ENCODE data around the gene CEACAM19. TPM values are rescaled to one million over a fixed set of nuclear protein-coding genes. Genes with fewer than 3 reads are reported as not detected.
"Not testable (repeated sequence)": the region's sequence is repeated elsewhere in the genome, so short reads cannot be mapped to it uniquely, and the experiment has no call there.

The CEACAM19 gene
- total RNA-seq, 2 experiments from 2014 or later: not detected

- Histone ChIP-seq H4K20me1 (ENCODE audit: insufficient read depth, low read length) (no peaks in the 10 kb centered on the region), H3K27ac (ENCODE audit: low read depth, low read length, poor library complexity, severe bottlenecking) (no peak overlapping the region), H3K4me3 (ENCODE audit: low read depth, low read length, poor library complexity, severe bottlenecking) (no peak overlapping the region), H3K4me1 (ENCODE audit: insufficient read depth, low read length, poor library complexity, severe bottlenecking) (no peaks in the 10 kb centered on the region), H3K36me3 (ENCODE audit: insufficient read depth, low read length) (no peaks in the 10 kb centered on the region), H3K4me2 (ENCODE audit: low read length) (no peak overlapping the region), H2AFZ (ENCODE audit: low read length) (no peak overlapping the region), H3K79me2 (ENCODE audit: insufficient read depth, low read depth, low read length) (no peaks in the 10 kb centered on the region), H3K9me3 (ENCODE audit: low read length) (no peaks in the 10 kb centered on the region), H3K9me2 (ENCODE audit: insufficient read depth, low read length) (no peaks in the 10 kb centered on the region)
- ChIA-PET CTCF (ENCODE audit: unreplicated experiment) (no interaction called here), POLR2A (no interaction called here)
- no peak for DNase-seq (ENCODE audit: low spot score)
- TF ChIP-seq CTCF (conservative IDR thresholded peaks at IDR 0.05; ENCODE audit: low read length) (no peak), EZH2phosphoT487 (IDR thresholded peaks at IDR 0.05; ENCODE audit: borderline replicate concordance, low read depth, low read length) (no peak)
- BruUV-seq (replicated peaks): no TSS peak
- intact Hi-C loops (cut with micrococcal nuclease; ENCODE audit: unreplicated experiment): no loop called here
Observed at GRCh38 chr19:44668985-44669764, 2.1 kb upstream of the CEACAM19 start.

- H3K4me2 ChIP-seq (ENCODE audit: low read length); POLR2A ChIA-PET; H4K20me1 ChIP-seq (ENCODE audit: insufficient read depth, low read length); H3K27ac ChIP-seq (ENCODE audit: low read depth, low read length, poor library complexity, severe bottlenecking); H3K4me3 ChIP-seq (ENCODE audit: low read depth, low read length, poor library complexity, severe bottlenecking); DNase-seq (ENCODE audit: low spot score); H3K4me1 ChIP-seq (ENCODE audit: insufficient read depth, low read length, poor library complexity, severe bottlenecking); CTCF ChIA-PET (ENCODE audit: unreplicated experiment); H3K79me2 ChIP-seq (ENCODE audit: insufficient read depth, low read depth, low read length); H3K9me3 ChIP-seq (ENCODE audit: low read length); BruUV-seq (replicated peaks); H2AFZ ChIP-seq (ENCODE audit: low read length); H3K36me3 ChIP-seq (ENCODE audit: insufficient read depth, low read length); intact Hi-C loops (cut with micrococcal nuclease; ENCODE audit: unreplicated experiment); H3K9me2 ChIP-seq (ENCODE audit: insufficient read depth, low read length): not testable (repeated sequence)
Observed at GRCh38 chr19:44670027-44670426, 1.3 kb upstream of the CEACAM19 start.

- Histone ChIP-seq H3K27ac (ENCODE audit: low read depth, low read length, poor library complexity, severe bottlenecking) (no peak overlapping the region), H3K36me3 (ENCODE audit: insufficient read depth, low read length) (no peaks in the 10 kb centered on the region), H3K4me3 (ENCODE audit: low read depth, low read length, poor library complexity, severe bottlenecking) (no peak overlapping the region), H3K9me3 (ENCODE audit: low read length) (no peaks in the 10 kb centered on the region), H3K79me2 (ENCODE audit: insufficient read depth, low read depth, low read length) (no peaks in the 10 kb centered on the region), H4K20me1 (ENCODE audit: insufficient read depth, low read length) (no peaks in the 10 kb centered on the region), H3K4me1 (ENCODE audit: insufficient read depth, low read length, poor library complexity, severe bottlenecking) (no peaks in the 10 kb centered on the region), H3K4me2 (ENCODE audit: low read length) (no peak overlapping the region), H2AFZ (ENCODE audit: low read length) (no peak overlapping the region), H3K9me2 (ENCODE audit: insufficient read depth, low read length) (no peaks in the 10 kb centered on the region)
- ChIA-PET POLR2A (interaction anchor here (0.5 kb wide), 1 partner anchor 134 kb away, joined by 5 read pairs; no protein-coding TSS in a partner anchor), CTCF (ENCODE audit: unreplicated experiment) (no interaction called here)
- intact Hi-C loops (cut with micrococcal nuclease; ENCODE audit: unreplicated experiment): no loop called here
- no TSS peak for BruUV-seq (replicated peaks)
- no peak for TF ChIP-seq CTCF (conservative IDR thresholded peaks at IDR 0.05; ENCODE audit: low read length)
- TF ChIP-seq EZH2phosphoT487 (IDR thresholded peaks at IDR 0.05; ENCODE audit: borderline replicate concordance, low read depth, low read length): no peak
- no peak for DNase-seq (ENCODE audit: low spot score)
Observed at GRCh38 chr19:44672226-44672625, 944 bp downstream of the CEACAM19 start.
